ENCODE results near the gene GAD1. TPM values are rescaled to one million over a fixed set of nuclear protein-coding genes. Genes with fewer than 3 reads are reported as not detected.

GAD1 gene
- 2.4 and 3.7 TPM in 2 replicates for total RNA-seq (2014; rRNA removed; shearing (Covaris generic))
- 2.4 and 3.7 TPM in 2 replicates for polyA plus RNA-seq (2015; cell fraction: cytosol; rRNA removed)
- 6.6 and 7.5 TPM in 2 replicates for polyA plus RNA-seq (2015; cell fraction: nucleus; rRNA removed)

- peak; percentile 65 for DNase-seq (ENCODE audit: low read depth)
Measured at GRCh38 chr2:170816504-170817092, at the start of gene GAD1. Gene GAD1, plus strand, starts transcription at chr2:170816887. Its CDS starts 1,705 bp downstream, at chr2:170818592.

DNA sequence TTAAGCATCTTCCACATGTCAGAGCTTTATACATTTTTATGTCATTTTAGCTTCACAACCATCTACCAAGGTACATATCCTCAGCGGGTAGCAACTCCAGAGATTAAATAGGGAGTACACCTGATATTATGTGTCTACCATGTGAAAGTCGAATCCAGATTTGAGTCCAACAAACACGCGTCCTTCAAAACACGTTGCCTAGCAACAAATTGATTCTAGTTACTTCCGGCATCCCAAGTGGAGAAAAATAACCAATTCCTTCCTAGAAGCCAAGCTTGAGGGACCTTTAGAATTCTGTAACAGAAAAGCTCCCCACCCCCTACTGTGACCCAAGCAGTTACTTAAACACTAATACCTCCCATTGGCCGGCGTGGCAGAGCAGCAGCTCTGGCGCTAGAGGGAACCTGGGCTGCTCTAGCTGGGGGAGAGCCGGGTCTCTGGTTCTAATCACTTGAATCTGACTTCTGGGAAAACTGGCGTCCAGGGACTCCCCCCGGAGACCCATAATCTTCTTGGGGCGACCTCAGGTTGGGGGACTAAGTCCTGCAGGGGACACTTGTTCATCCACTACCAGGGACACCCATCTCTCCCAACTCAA is 46.6 kb upstream of the GAD1 start, which contains the start of gene ERICH2:
ERICH2 (plus strand) TSS at position 371 of the 598 bp plus-strand sequence. CDS start 304 bp downstream, outside the sequence.
- DNase-seq (ENCODE audit: low read depth): peak; percentile 30

GRCh38 chr2:170770606-170771420 is 45.9 kb upstream of the GAD1 start:
- peak; percentile 65 for DNase-seq (ENCODE audit: low read depth)

DNA sequence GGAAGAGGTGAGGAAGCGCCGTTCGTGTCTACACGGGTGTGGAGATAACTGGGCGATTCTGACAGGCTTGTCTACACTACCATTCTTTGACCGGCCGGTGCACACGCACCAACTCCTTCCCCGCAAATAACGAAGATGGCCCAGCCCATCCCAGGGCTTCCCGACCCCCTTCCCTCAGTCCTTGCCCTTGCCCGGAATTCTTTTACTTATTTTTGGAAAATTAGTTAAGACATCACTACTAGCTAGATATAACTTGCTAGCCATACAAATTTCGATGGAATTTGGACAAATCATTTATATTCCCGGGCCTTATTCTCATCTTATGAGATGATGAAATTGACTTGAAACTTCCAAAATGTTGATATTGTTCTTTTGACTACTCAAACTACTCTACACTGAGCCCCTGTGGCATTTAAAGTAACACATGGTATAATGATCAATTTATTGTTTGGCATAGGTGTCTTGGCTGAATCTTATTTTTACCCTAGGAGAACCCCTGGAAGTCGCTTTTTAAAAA is 45.2 kb upstream of the GAD1 start:
- no peak for DNase-seq (ENCODE audit: low read depth)

GRCh38 chr2:170772295-170772694 is 44.4 kb upstream of the GAD1 start:
- no peak for DNase-seq (ENCODE audit: low read depth)

DNA sequence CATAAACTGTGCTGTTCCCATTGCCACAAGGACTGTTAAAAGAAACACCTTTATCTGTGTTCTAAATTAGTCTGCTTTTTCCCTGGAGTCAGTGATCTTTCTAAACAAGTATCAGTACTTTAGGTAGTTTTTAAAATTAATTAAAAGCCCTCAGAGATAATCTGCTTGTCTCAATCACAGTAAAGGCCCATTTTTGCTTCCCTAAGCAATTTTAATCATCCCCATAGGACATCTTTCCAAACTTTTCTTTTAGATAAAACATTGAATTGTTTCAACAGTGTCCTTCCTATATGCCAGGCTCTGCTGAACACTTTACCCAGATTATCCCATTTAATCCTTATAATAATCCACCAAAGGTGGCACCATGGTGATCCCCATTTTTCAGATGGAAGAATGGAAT is 42.6 kb upstream of the GAD1 start:
- no peak for DNase-seq (ENCODE audit: low read depth)

DNA sequence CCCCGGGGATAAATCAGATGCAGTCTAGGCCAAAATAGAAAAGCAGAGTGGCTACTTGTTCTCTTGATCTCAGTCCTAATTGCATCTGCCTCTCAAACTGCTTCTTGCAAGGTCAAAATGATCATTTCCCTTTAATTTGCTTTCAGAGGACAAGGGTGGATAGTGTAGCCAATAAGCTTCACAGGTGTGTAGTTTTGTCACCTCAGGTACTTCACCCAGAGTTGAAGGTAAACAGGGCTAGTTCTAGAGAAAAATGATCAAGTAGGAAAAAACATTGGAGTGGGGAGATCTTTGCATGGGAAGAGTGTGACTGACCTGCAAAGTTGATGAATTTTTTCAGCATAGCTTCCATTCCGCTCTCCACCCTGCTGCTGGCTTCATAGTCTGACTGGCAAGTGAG is 37.8 kb upstream of the GAD1 start:
- DNase-seq (ENCODE audit: low read depth): no peak

- no peak for DNase-seq (ENCODE audit: low read depth)
Measured at GRCh38 chr2:170779304-170779703, 37.4 kb upstream of the GAD1 start.

DNA sequence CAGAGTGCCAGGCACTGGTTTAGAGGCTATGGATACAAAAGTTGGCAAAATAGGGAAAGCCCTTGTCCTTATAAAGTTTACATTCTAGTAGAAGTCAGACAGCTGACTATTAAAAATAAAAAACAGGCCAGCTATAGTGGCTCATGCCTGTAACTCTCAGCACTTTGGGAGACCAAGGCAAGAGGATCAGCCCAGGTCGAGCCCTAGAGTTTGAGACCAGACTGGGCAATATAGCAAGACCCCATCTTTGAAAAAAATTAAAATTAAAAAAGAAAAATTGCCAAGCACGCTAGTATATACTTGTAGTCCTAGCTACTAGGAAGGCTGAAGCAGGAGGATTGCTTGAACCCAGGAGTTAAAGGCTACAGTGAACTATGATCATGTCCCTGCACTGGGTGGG is 34.0 kb upstream of the GAD1 start:
- no peak for DNase-seq (ENCODE audit: low read depth)

GRCh38 chr2:170783549-170783948 is 33.1 kb upstream of the GAD1 start:
- DNase-seq (ENCODE audit: low read depth): no peak

- DNase-seq (ENCODE audit: low read depth): no peak
Measured at GRCh38 chr2:170798996-170799395, 17.7 kb upstream of the GAD1 start.

DNA sequence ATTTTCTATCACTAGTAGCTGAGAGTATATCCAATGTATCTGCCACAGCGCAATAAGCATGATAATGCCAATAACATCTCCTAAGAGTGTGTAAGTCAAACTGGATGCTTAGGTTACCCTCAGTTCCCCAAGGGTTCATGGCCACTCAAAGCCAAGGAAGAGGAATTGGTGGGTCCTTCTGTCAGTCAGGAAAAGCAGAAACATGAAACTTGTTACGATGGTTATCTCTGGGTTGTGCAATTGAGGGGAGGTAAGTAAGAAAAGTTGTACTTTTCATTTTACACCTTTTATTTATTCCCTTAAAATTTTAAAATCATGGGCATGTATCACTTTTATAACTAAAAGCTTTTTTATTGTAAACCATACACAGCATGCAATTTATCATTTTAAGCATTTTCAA is 10.1 kb upstream of the GAD1 start:
- DNase-seq (ENCODE audit: low read depth): no peak

- peak; percentile 57 for DNase-seq (ENCODE audit: low read depth)
Measured at GRCh38 chr2:170812710-170813600, 3.7 kb upstream of the GAD1 start.

- peak; percentile 45 for DNase-seq (ENCODE audit: low read depth)
Measured at GRCh38 chr2:170813611-170814532, 2.8 kb upstream of the GAD1 start.

DNA sequence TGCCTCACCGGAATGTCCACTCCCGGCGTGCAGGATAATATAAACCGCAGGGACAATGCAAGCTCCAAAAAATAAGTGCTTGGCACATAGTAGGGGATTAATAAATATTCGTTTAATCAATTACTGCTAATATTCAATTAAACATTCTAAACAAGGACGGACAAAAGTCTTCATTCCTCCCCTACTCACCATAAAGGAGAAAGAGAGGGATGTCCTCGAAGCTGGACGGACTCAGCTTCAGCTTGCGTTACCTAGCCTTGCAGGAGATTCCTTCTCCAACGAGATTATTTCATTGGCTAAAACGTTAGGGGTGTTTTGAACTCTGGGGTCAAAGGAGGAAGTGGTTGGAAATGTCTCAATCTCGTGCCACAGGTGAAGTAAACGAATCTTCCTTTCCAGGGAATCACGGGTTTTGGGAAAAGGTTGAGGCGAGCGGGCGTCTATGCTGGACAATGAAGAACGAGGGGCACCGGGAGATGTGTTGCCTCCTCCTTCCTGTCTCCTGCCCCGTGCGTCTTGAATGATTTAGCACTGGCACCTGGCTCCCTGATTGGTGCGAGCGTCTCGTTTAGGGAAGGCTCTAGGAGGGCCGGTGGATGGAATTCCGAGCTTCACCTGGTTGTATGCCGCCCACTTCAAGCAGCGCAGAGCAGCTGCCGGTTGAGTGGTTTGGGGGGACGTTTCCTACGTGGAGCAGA is 2.0 kb upstream of the GAD1 start:
- no peak for DNase-seq (ENCODE audit: low read depth)

DNA sequence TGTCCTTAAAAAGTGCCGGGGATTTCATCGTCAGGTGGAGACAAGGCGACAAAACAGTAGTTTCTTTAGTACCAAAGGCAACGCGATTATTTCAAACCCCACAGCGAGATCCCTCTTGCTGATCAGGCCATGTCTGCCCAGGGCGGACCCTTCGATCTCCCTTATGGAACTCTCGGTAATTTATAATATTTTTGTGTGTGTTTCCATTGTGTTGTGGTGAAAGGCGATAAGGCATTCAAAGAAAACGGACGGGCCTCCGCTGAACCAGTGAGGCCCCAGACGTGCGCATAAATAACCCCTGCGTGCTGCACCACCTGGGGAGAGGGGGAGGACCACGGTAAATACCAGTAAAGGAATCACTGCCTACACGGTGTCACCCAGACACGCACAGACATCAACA is 1.4 kb upstream of the GAD1 start:
- DNase-seq (ENCODE audit: low read depth): no peak

GRCh38 chr2:170815746-170816503 is 762 bp upstream of the GAD1 start:
- DNase-seq (ENCODE audit: low read depth): peak; percentile 52
